Left kidney (tissue), 2 donors: Measurements from ENCODE around the gene CASKIN2. TPM values are rescaled to one million over a fixed set of nuclear protein-coding genes. Genes with fewer than 3 reads are reported as not detected.
"Not testable (repeated sequence)": the region's sequence is repeated elsewhere in the genome, so short reads cannot be mapped to it uniquely, and the experiment has no call there.

Experiments used
- DNase-seq: peaks from one replicate; pipeline ENCODE4 v3.0.0-alpha.2; 2013
- polyA plus RNA-seq: library from polyadenylated mRNA; unstranded; fragments of 120-200 nt; gene quantifications from one replicate; pipeline ENCODE4 v1.2.1, GENCODE V29; 2013; ENCODE audit not compliant: insufficient read length

CASKIN2 gene
- polyA plus RNA-seq, 1 donor = 26.6 TPM

DNA sequence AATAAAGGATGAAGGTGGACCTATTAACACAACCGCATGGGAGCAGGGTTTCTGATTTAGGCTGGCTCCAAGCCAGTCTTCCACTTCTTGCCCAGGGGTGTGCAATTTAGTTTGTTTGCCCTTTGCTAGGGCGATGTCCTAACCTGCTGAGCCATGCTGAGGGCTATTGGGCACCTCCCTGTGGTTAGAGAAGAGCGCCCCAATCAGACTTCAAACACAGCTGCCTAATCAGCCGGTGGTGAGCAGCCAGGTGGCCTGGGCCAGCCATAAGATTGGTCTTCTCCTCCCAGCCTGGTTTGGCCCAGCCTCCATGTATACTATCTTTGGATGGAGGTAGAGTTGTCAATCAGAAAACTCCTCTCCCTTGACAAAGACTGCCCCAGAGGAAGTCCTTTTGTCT, 43.2 kb downstream of the CASKIN2 start:
- no peak for DNase-seq

DNA sequence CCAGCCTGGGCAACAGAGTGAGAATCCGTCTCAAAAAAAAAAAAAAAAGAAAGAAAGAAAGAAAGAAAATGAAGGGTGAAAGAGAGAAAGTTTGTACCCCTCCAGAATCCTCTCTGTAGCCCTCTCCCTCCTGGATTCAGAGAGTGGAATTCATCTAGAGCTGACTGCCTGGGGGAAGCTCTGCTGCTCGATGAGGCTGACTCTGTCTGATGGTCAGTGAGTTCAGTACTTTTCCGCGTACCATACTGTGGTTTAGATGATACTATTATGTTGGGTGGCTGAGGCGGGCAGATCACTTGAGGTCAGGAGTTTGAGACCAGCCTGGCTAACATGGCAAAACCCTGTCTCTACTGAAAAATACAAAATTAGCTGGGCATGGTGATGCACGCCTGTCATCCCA, 44.1 kb downstream of the CASKIN2 start:
- DNase-seq = no peak

DNA sequence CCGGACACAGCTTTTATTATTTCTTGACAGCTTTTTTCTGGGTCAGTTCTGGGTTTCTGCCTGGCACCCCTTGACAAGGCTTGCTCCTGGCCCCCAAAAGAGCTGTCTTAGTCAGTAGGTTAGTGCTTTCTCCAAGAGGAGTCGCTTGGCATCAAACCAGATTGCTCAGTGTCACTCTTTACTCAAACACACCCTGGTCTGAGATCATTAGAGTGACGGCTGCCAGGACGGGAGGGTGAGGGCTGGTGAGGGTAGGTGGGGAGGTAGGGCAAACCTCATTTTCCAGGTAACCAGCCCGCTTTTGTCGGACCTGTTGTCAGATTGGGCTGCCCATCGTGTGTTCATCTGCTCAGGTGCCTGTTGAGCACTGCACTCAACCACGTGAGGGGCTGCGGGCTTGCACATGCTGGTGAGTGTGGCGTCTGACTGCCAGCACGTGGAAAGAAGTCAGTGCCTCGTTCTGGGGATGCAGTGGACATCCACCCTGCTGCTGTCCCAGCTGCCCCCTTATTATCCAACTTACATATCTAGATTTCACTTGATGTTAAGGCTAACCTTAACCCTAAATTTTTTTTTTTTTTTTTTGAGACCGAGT, 46.5 kb downstream of the CASKIN2 start:
- no peak for DNase-seq

DNA sequence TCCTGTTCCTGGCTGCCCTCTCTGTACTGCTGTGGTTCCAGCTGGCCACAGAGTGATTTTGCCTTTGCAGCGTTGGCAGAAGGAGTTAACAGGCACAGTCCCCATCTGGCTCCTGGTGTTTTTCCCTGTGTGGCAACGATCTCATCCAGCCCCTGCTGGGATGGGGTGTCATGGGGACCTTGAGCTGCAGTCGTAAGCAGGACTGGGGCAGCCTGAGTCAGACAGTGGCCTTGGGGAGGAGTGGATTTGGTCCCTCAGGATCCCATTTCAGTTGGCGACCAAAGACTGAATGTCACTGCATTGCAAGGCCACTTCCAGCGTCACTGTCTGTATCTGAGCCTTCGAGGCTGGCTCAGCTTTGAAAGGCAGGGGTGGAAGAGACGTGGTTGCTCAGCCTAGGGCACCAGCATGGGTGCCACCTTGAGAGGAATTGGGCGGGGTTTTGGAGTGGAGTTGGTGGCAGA, 47.0 kb downstream of the CASKIN2 start:
- DNase-seq = no peak

DNA sequence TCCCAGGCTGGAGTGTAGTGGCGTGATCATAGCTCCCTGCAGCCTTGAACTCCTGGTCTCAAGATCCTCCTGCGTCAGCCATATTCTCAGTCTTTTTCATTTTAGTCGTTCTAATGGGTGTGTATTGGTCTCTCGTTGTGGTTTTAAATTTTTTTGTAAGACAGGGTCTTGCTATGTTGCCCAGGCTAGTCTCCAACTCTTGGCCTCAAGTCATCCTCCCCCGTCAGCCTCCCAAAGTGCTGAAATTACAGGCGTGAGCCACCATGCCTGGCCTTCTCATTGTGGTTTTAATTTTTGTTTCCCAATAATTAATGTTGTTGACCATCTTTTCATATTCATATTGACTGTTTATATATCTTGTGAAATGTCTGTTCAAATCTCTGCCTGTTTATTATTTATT, 50.3 kb downstream of the CASKIN2 start:
- no peak for DNase-seq

DNA sequence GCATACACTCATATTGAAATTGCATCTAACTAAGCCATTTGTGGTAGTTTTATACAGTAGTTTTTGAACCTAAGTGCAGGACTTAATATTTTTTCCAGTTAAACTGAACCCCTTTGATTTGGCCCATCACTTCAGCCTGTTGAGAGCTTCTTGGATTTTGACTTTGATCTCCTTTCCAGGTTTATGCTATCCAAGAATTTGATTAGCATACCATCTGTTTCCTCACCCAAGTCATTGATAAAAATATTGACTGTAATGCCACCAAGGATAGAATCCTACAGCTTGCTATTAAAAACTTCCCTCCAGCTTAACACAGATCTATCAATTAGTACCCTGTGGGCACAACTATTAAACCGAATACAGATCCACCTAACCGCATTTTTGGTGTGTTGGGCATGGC, 51.7 kb downstream of the CASKIN2 start:
- no peak for DNase-seq

DNA sequence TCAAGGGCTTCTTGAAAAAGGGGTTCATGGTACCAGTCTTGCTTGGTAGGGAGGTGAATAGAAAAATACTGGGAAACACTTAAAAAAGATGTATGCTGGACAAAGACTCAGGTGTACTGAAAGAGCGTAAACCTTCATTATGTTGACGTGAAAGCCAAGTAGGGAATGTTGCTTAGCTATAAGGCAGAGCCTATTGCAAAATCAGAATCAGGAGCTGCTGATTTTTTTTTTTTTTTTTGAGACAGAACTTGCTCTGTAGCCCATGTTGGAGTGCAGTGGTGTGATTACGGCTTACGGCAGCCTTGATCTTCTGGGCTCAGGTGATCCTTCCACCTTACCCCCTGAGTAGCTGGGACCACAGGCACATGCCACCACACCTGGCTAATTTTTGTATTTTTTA, 55.0 kb downstream of the CASKIN2 start:
- DNase-seq = no peak

DNA sequence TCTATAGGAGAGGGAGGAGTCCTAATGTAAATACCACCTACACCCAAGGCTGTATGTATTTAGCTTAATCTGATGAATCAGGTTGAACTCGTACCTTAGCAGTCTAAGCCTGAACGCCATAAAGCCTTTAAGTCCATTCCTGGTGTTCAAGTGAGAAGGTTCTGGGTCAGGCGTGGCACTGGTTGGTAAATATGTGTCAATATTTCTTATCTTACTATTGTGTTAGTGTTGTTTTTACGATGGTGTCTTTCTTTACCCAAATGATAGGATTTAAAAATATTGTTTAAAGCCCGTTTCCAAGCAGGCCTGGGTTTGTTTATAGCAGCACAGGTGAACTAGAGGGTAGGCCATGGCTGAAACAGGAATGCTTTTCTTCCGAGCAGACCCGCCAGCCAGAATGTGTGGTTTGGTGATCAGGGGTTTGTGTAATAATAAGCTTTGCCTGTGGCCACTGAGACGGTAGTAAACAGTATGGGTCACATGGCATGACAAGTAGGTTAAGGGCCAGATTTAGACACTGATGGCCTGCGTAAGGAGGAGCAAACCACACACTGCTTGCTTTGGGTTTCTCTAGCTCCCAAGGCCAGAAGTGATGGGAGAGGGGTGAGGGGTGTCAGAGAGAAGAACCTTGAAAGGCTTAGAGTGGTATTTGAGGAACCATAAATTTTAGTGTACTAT, 55.6 kb downstream of the CASKIN2 start:
- no peak for DNase-seq

DNA sequence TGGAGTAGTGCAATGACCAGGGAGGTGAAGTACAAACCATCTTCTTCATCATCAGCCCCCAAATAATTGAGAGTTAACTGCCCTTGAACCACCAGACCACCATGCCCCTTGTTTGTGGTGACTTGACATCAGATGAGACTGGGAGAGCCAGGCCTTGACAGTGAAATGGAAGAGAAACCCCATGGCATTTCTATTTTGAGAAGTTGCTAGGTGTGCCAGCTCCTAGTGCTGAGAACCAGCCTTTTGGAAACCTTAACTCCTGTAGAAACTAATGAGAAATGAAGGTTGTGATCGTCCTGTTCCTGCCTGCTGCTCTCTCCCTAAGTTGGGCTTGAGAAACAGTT, 56.1 kb downstream of the CASKIN2 start:
- DNase-seq = no peak

DNA sequence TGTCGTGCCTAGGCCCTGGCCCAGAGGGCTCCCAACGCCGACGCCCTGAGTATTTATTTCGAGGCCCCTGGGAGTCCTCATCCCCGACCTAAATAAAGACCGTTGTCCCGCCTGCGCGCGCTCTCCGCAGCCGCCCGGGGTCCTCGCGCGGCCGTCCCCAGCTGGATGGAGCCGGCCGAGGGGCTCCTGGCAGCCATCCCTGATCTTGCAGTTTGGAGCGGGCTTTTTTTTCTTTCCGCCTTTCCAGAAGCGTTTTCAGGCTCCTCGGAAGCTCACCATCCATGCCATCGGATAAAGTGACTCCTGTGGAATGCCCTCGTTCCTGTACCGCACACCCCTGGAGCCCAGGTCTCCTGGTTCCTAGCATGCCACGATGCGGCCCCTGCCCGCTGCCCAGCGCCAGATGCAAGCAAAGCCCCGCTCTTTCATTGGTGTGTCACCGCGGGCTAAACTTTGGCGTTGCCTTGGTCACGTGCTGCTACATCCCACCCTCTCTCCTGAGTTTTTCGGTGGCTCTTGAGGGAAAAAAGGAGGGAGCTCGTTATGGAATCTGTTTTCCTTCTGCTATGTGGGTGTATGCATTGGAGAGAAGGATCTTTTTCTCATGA, 58.2 kb downstream of the CASKIN2 start:
- peak; percentile 68 for DNase-seq

DNA sequence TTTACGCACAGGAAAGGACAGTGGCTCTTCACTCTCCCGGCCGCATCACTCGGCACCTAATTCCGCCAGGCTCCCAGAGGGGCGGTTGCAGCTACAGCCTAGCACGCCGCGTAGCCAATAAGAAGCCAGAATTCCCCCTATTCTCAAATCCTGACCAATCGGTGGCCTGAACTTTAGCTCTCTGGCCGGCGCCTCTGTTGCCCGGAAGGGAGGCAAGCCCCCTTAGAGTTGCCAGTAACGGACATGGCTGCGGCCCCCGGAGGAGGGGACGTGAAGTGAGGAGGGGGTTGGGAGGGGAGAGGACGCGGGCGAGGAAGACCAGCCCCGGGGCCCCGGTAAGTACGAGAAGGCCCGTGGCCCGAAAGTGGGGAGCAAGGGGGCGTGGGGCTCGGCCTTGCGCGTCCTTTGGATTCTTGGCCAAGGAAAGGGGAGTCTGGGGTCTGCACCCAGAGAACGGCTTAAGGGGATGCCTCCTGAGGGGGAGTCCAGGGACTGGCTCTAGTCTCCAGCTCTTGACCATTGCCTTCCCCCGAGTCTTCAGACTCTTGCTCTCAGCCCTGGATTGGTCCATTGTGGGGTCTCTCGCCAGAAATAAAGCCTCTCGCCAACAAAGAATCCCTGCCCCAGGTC, 58.8 kb downstream of the CASKIN2 start, which contains the start of gene TMEM94:
TSS of gene TMEM94 (plus strand) at position 219 of the 630 bp plus-strand sequence. CDS start 15,271 bp downstream, outside the sequence.
- peak; percentile 99 for DNase-seq

DNA sequence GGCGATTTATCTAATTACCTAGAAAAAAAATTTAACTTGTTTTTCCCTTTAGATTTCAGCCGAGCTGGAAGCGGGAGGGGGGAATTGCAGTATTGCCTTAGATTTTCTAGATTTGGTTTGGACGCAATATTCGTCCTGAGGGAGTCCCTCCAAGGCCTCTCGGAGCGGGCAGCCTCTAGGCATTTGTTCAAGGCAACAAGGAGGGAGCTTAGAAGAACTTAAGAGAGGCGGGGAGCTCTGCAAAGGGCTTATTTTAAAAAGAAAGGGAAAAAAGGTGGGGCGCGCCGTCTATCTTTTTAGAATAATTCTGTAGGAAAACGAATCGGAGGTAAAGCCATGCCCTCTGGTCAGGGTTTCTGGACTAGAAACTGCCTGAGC, 59.3 kb downstream of the CASKIN2 start:
- DNase-seq = no peak

DNA sequence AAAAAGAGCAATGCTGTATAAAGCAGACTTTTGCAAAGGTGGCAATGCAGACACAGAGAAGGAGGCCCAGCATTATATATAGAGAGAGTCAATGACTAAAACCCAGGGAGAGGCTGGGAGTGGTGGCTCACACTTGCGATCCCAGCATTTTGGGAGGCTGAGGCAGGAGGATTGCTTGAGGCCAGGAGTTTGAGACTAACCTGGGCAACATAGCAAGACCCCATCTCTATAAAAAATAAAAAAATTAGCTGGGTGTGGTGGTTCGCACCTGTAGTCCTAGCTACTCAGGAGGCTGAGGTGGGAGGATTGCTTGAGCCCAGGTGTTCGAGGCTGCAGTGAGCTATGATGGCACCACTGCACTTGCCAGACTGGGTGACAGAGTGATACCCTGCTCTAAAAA, 60.7 kb downstream of the CASKIN2 start:
- DNase-seq = not testable (repeated sequence)

DNA sequence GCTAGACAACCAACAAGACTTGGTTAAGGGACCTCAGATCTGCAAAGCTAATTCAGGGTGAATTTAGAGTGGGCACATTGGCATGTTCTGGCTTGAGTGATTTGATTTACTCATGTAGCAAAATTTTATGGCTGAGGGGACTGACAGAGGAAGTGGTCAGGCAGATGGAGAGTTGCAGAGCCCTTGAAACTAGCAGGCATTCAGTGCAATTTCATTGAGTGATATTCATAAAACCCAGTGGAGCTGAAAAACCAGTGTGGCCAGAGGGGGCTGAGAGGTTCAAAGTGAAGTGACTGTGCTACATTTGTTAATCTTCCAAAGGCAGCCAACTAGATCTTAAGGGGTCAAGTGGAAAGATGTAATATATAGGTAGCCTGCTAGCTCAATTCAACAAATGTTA, 61.1 kb downstream of the CASKIN2 start:
- DNase-seq = no peak

DNA sequence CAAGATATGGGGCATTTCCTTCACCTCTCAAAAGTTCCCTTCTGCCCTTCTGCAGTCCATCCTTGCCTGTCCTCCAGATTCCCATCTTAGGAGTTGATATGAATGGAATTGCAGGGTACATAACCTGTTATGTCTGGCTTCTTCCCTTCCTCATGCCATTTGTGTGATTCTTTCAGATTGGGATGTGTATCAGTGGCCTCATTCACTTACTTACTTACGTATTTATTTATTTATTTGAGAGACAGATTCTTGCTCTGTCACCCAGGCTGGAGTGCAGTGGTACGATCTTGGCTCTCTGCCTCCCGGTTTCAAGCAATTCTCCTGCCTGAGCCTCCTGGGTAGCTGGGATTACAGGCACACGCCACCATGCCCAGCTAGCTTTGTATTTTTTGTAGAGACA, 65.1 kb downstream of the CASKIN2 start:
- no peak for DNase-seq

Other genes starting within 250 kb of the CASKIN2 start
- 19.2 TPM for gene MIF4GD, start 244.3 kb downstream of the CASKIN2 start, polyA plus RNA-seq
- 7.2 TPM for gene SLC25A19, start 226.1 kb downstream of the CASKIN2 start, polyA plus RNA-seq
- 100 TPM for gene GRB2, start 109.9 kb downstream of the CASKIN2 start, polyA plus RNA-seq
- gene TMEM94, start 58.9 kb downstream of the CASKIN2 start, polyA plus RNA-seq = 97.0 TPM
- gene TSEN54, start 991 bp upstream of the CASKIN2 start, polyA plus RNA-seq = 53.2 TPM
- gene LLGL2, start 10.2 kb upstream of the CASKIN2 start, polyA plus RNA-seq = 67.5 TPM
- 172 TPM for gene MYO15B, start 72.3 kb upstream of the CASKIN2 start, polyA plus RNA-seq
- 5.1 TPM for gene SMIM5, start 117.9 kb upstream of the CASKIN2 start, polyA plus RNA-seq
- gene RECQL5, start 151.6 kb upstream of the CASKIN2 start, polyA plus RNA-seq = 45.4 TPM
- gene SAP30BP, start 151.8 kb upstream of the CASKIN2 start, polyA plus RNA-seq = 102 TPM
- gene ITGB4, start 205.9 kb upstream of the CASKIN2 start, polyA plus RNA-seq = 9.6 TPM
- gene GALK1, start 249.7 kb upstream of the CASKIN2 start, polyA plus RNA-seq = 25.0 TPM